Skeletal muscle tissue (tissue), 4 donors: Measurements from ENCODE around the gene ASPRV1. TPM values are rescaled to one million over a fixed set of nuclear protein-coding genes. Genes with fewer than 3 reads are reported as not detected.

Experiments
- H3K27ac ChIP-seq: one replicate; pipeline ENCODE4 v1.7.0; 2013; ENCODE audit warnings: mild to moderate bottlenecking, low read depth, low read length, inconsistent platforms
- H3K27me3 ChIP-seq, 3 donors: one replicate each; pipeline ENCODE4 v1.7.0; 2013; ENCODE audit warnings: low read length in 3 of 3; ENCODE audit not compliant: control insufficient read depth in 3 of 3, insufficient read depth in 3 of 3
- H3K36me3 ChIP-seq, 3 donors: one replicate each; pipeline ENCODE4 v1.7.0; 2013; ENCODE audit warnings: low read length in 3 of 3; ENCODE audit not compliant: control insufficient read depth in 3 of 3, insufficient read depth in 3 of 3
- H3K4me1 ChIP-seq, 3 donors: one replicate each; pipeline ENCODE4 v1.7.0; 2013; ENCODE audit warnings: low read length in 3 of 3, mild to moderate bottlenecking in 3 of 3; ENCODE audit not compliant: control insufficient read depth in 3 of 3, insufficient read depth in 3 of 3
- H3K4me3 ChIP-seq, 3 donors: one replicate each; pipeline ENCODE4 v1.7.0; 2013; ENCODE audit warnings: low read length in 3 of 3
- H3K9ac ChIP-seq, 3 donors: one replicate each; pipeline ENCODE4 v1.7.0; 2013; ENCODE audit warnings: low read length in 3 of 3, mild to moderate bottlenecking in 3 of 3, moderate library complexity in 2 of 3, low read depth in 1 of 3
- H3K9me3 ChIP-seq, 3 donors: one replicate each; pipeline ENCODE4 v1.7.0; 2013; ENCODE audit warnings: low read length in 3 of 3; ENCODE audit not compliant: control insufficient read depth in 3 of 3
- total RNA-seq: library from RNA; depleted of rRNA; stranded (reverse); fragments of >200 nt; gene quantifications from one replicate; pipeline ENCODE4 v1.2.3, GENCODE V29; 2014
- donor health status: Osteomylitis.

Gene ASPRV1
- total RNA-seq, 1 donor from 2014 or later = 1.6 TPM

DNA sequence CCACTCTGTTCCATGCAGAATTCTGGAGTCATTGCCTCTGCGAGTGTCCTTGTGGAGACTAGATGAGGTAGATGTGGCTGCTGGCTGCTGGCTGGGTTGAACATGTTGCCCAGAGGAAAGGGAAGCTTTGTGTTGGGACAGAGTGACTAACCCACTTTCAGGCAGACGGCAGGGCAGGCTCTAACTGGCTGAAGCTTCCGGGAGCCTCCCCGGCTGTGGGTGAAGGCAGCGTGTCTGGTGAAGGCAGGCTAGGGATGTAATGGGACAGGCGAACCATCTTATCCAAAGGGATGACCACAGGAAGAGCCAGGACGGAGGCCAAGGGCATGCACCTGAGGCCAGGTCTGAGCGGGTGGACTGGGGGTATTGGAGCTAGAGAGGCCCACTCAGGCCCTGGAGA, 16.0 kb downstream of the ASPRV1 start:
- peaks cover 0 to 5% (median 4%) of the 10 kb centered on the region in 3 donors for H3K27me3 ChIP-seq
- H3K4me1 ChIP-seq = peaks cover 0 to 3% (median 2%) of the 10 kb centered on the region in 3 donors
- peaks cover 7 to 12% (median 10%) of the 10 kb centered on the region in 3 donors for H3K36me3 ChIP-seq
- no peak overlapping the region for H3K27ac ChIP-seq
- no peak overlapping the region for H3K4me3 ChIP-seq
- H3K9ac ChIP-seq = no peak overlapping the region
- no peaks in the 10 kb centered on the region for H3K9me3 ChIP-seq

DNA sequence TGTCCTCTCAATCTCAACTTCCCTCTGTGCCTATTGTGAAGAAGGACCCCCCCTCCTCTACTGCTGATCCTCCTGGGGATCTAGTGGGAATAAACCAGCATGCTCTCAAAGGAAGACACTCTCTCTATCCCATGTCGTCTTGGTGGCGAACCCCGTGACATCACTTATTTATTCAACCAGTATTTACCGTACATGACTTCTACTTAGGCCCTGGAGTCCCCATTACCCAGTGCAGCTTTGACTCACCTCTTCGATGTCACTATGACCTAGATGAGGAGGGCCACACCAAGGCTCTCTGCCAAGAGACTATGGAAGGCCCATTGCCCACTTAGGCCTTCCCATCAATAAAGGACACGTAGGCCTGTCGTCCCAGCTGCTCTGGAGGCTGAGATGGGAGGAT, 16.7 kb downstream of the ASPRV1 start:
- Histone ChIP-seq H3K36me3 (peaks cover 8 to 13% (median 12%) of the 10 kb centered on the region in 3 donors), H3K27me3 (peaks cover 0 to 5% (median 4%) of the 10 kb centered on the region in 3 donors), H3K4me1 (peaks cover 0 to 3% (median 2%) of the 10 kb centered on the region in 3 donors), H3K9me3 (no peaks in the 10 kb centered on the region), H3K9ac (no peak overlapping the region), H3K27ac (no peak overlapping the region), H3K4me3 (no peak overlapping the region)

DNA sequence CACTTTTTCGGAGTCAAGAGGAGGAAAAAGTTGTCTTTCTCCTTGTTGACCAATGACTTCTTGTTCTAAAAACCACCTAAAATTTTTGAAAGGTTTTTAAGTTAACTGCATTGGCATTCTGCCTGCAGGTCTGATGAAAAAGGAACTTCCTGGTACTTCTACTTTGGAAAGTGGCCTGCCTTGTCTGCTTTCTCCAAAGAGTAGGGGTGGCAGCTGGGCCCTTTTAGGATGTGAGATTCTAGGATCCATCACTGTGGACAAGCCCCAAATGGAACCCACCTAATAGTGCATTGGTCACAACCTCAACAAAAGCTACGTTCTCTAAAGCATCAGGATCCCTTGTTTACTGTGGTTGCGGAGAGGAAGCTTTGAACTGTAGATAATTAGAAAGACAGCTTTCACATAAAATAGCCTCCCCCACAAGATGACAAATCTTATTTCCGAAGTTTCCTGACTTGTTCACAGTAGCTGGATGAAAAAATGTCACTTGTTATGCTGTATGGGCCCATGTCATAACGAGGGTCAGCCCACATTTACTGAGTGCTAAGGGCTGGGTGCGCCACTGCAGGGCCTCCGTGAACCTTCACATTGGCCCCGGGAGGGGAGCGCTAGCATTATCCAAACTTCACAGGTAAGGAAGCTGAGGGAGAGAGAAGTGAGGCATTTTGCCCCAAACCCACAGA, 17.4 kb downstream of the ASPRV1 start:
- peaks cover 13 to 19% (median 16%) of the 10 kb centered on the region in 3 donors for H3K36me3 ChIP-seq
- H3K4me1 ChIP-seq = peaks cover 0 to 3% (median 2%) of the 10 kb centered on the region in 3 donors

GRCh38 chr2:69943000-69943842, 18.2 kb downstream of the ASPRV1 start:
- peaks cover 0 to under 1% (median 0%) of the 10 kb centered on the region in 3 donors for H3K27me3 ChIP-seq
- no peak overlapping the region for H3K4me3 ChIP-seq
- peaks cover 17 to 27% (median 21%) of the 10 kb centered on the region in 3 donors for H3K36me3 ChIP-seq
- no peaks in the 10 kb centered on the region for H3K9me3 ChIP-seq
- peaks cover 0 to 3% (median 1%) of the 10 kb centered on the region in 3 donors for H3K4me1 ChIP-seq
- no peak overlapping the region for H3K27ac ChIP-seq
- no peak overlapping the region for H3K9ac ChIP-seq

More for the DNA sequence above, 17.4 kb downstream of the ASPRV1 start:
- Histone ChIP-seq H3K9me3 (no peaks in the 10 kb centered on the region), H3K9ac (no peak overlapping the region), H3K27ac (no peak overlapping the region), H3K4me3 (no peak overlapping the region), H3K27me3 (peaks cover 0 to 4% (median 3%) of the 10 kb centered on the region in 3 donors)

GRCh38 chr2:69940691-69941090, 20.7 kb downstream of the ASPRV1 start:
- no peaks in the 10 kb centered on the region for H3K9me3 ChIP-seq
- H3K27ac ChIP-seq = no peak overlapping the region
- no peak overlapping the region for H3K9ac ChIP-seq
- H3K27me3 ChIP-seq = no peaks in the 10 kb centered on the region
- no peak overlapping the region for H3K4me3 ChIP-seq
- no peaks in the 10 kb centered on the region for H3K4me1 ChIP-seq
- H3K36me3 ChIP-seq = peaks cover 38 to 50% (median 44%) of the 10 kb centered on the region in 3 donors

DNA sequence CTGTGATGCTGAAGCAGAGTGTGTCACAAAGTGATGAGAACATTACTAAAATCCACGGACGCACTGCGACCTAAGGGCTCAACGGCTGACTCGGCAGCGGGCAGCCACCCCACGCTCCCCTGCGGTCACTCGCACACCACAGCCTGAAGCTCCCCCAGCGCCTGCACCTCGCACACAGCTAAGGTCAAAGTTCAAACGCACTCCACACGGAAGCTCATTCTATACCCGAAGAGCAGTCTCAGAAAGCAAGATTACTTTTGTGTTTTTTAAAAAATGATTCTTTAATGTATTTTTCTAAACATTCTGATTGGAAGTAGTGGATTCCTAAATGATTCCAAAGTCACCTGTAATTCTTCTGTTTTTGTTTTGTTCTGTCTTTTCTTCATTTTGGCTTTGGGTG, 21.7 kb downstream of the ASPRV1 start:
- H3K4me1 ChIP-seq = no peaks in the 10 kb centered on the region
- no peak overlapping the region for H3K9ac ChIP-seq
- no peaks in the 10 kb centered on the region for H3K27me3 ChIP-seq
- no peak overlapping the region for H3K4me3 ChIP-seq
- H3K27ac ChIP-seq = no peak overlapping the region
- H3K9me3 ChIP-seq = no peaks in the 10 kb centered on the region
- peaks cover 43 to 55% (median 48%) of the 10 kb centered on the region in 3 donors for H3K36me3 ChIP-seq

DNA sequence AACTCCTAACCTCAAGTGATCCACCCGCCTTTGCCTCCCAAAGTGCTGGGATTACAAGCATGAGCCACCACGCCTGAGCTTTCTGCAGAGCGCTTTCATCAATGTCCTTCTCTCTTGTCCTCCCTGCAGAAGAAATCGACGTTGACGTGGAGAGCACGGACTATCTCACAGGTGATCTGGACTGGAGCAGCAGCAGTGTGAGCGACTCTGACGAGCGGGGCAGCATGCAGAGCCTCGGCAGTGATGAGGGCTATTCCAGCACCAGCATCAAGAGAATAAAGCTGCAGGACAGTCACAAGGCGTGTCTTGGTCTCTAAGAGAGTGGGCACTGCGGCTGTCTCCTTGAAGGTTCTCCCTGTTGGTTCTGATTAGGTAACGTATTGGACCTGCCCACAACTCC, 23.5 kb downstream of the ASPRV1 start:
- H3K4me1 ChIP-seq = peaks cover 10% of the 10 kb centered on the region in 3 donors
- no peak overlapping the region for H3K9ac ChIP-seq
- H3K27me3 ChIP-seq = no peaks in the 10 kb centered on the region
- H3K9me3 ChIP-seq = no peaks in the 10 kb centered on the region
- no peak overlapping the region for H3K27ac ChIP-seq
- peaks cover 37 to 49% (median 42%) of the 10 kb centered on the region in 3 donors for H3K36me3 ChIP-seq
- H3K4me3 ChIP-seq = no peak overlapping the region

GRCh38 chr2:69936906-69937305, 24.5 kb downstream of the ASPRV1 start:
- Histone ChIP-seq H3K9ac (no peak overlapping the region), H3K27me3 (no peaks in the 10 kb centered on the region), H3K27ac (no peak overlapping the region), H3K36me3 (peaks cover 35 to 47% (median 41%) of the 10 kb centered on the region in 3 donors), H3K4me3 (no peak overlapping the region), H3K4me1 (peaks cover 10 to 12% (median 10%) of the 10 kb centered on the region in 3 donors), H3K9me3 (no peaks in the 10 kb centered on the region)

GRCh38 chr2:69935011-69935410, 26.4 kb downstream of the ASPRV1 start:
- no peaks in the 10 kb centered on the region for H3K27me3 ChIP-seq
- no peak overlapping the region for H3K27ac ChIP-seq
- no peak overlapping the region for H3K9ac ChIP-seq
- no peak overlapping the region for H3K4me3 ChIP-seq
- peaks cover 31 to 42% (median 41%) of the 10 kb centered on the region in 3 donors for H3K36me3 ChIP-seq
- peaks cover 10 to 15% (median 10%) of the 10 kb centered on the region in 3 donors for H3K4me1 ChIP-seq
- H3K9me3 ChIP-seq = no peaks in the 10 kb centered on the region

GRCh38 chr2:69934614-69934908, 26.9 kb downstream of the ASPRV1 start:
- H3K9ac ChIP-seq = no peak overlapping the region
- peaks cover 10 to 15% (median 10%) of the 10 kb centered on the region in 3 donors for H3K4me1 ChIP-seq

More at GRCh38 chr2:69934614-69934908, 26.9 kb downstream of the ASPRV1 start:
- Histone ChIP-seq H3K9me3 (no peaks in the 10 kb centered on the region), H3K4me3 (no peak overlapping the region), H3K27me3 (no peaks in the 10 kb centered on the region), H3K36me3 (peaks cover 29 to 39% (median 39%) of the 10 kb centered on the region in 3 donors), H3K27ac (no peak overlapping the region)
